Measurements from ENCODE around the gene ATP1B4.
"Not testable (repeated sequence)": the region's sequence is repeated elsewhere in the genome, so short reads cannot be mapped to it uniquely, and the experiment has no call there.

ATP1B4 gene

GRCh38 chrX:120361764-120362305 is at the start of gene ATP1B4:
ATP1B4 (plus strand) TSS chrX:120362089; CDS start chrX:120362169, 80 bp downstream.
- no peak for DNase-seq

GRCh38 chrX:120315776-120316175 is 46.1 kb upstream of the ATP1B4 start:
- no peak for DNase-seq

GRCh38 chrX:120316587-120317283 is 45.2 kb upstream of the ATP1B4 start:
- DNase-seq = no peak

- DNase-seq = no peak
Observed at GRCh38 chrX:120318411-120318810, 43.5 kb upstream of the ATP1B4 start.

- DNase-seq = no peak
Observed at GRCh38 chrX:120321520-120322281, 40.2 kb upstream of the ATP1B4 start.

- no peak for DNase-seq
Observed at GRCh38 chrX:120331116-120331515, 30.8 kb upstream of the ATP1B4 start.

GRCh38 chrX:120332394-120332793 is 29.5 kb upstream of the ATP1B4 start:
- no peak for DNase-seq

- DNase-seq = no peak
Observed at GRCh38 chrX:120334151-120334550, 27.7 kb upstream of the ATP1B4 start.

- no peak for DNase-seq
Observed at GRCh38 chrX:120334603-120335002, 27.3 kb upstream of the ATP1B4 start.

GRCh38 chrX:120335289-120335688 is 26.6 kb upstream of the ATP1B4 start:
- no peak for DNase-seq

- DNase-seq = no peak
Observed at GRCh38 chrX:120336899-120337298, 25.0 kb upstream of the ATP1B4 start.

- not testable (repeated sequence) for DNase-seq
Observed at GRCh38 chrX:120344566-120344965, 17.3 kb upstream of the ATP1B4 start.

GRCh38 chrX:120350450-120351138 is 11.3 kb upstream of the ATP1B4 start:
- no peak for DNase-seq

- DNase-seq = no peak
Observed at GRCh38 chrX:120356084-120356483, 5.8 kb upstream of the ATP1B4 start.

GRCh38 chrX:120357186-120357585 is 4.7 kb upstream of the ATP1B4 start:
- no peak for DNase-seq

- DNase-seq = no peak
Observed at GRCh38 chrX:120358737-120359456, 3.0 kb upstream of the ATP1B4 start.

GRCh38 chrX:120365320-120365719 is 3.4 kb downstream of the ATP1B4 start:
- DNase-seq = peak; percentile 12

- DNase-seq = no peak
Observed at GRCh38 chrX:120365968-120366367, 4.1 kb downstream of the ATP1B4 start.

- DNase-seq = no peak
Observed at GRCh38 chrX:120366794-120367193, 4.9 kb downstream of the ATP1B4 start.

- DNase-seq = no peak
Observed at GRCh38 chrX:120367402-120368109, 5.7 kb downstream of the ATP1B4 start.

GRCh38 chrX:120372667-120373370 is 10.9 kb downstream of the ATP1B4 start:
- no peak for DNase-seq
